Fibroblast of pulmonary artery (primary cell): ENCODE data around the gene ANO2.

ENCODE experiments used
- DNase-seq: peaks from one replicate; pipeline ENCODE4 v3.0.0-alpha.2; 2010; ENCODE audit warnings: low read depth
- H3K4me3 ChIP-seq: replicated peaks from 2 replicates; pipeline ENCODE4 v1.5.1; 2011; ENCODE audit warnings: low read depth, mild to moderate bottlenecking, control low read depth, low read length, moderate library complexity
- TF ChIP-seq, protein P1 (sequence below): IDR thresholded peaks from 2 replicates; pipeline ENCODE4 v1.5.1; 2011; ENCODE audit warnings: mild to moderate bottlenecking, control low read depth, low read length, inconsistent platforms; ENCODE audit errors: missing control alignments

The ANO2 gene

DNA sequence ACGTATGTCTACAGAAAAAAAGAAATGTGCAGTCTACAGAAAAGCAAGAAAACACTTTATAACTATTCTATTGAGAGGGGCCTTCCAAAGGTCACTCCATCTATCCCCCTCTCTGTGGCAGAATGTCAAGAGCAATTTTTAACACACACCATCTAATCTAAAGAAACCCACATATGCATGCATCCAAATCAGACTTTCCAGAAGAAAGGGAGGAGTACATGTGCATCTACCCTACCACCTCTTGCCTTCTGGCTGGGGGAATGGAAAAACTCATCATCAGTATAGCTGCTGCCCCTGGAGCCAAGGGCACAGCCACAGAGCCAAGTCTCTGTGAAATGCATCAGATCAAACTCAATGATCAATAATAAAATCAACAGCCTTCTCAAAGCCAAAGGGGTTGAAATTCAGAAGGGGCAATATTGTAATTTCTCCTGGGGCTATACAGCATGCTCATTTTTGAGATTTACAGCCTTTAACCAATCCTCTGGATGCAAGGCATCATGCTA lies 63.9 kb downstream of the ANO2 start:
- H3K4me3 ChIP-seq = no peak overlapping the region
- no peak for DNase-seq
- TF ChIP-seq, protein P1, sequence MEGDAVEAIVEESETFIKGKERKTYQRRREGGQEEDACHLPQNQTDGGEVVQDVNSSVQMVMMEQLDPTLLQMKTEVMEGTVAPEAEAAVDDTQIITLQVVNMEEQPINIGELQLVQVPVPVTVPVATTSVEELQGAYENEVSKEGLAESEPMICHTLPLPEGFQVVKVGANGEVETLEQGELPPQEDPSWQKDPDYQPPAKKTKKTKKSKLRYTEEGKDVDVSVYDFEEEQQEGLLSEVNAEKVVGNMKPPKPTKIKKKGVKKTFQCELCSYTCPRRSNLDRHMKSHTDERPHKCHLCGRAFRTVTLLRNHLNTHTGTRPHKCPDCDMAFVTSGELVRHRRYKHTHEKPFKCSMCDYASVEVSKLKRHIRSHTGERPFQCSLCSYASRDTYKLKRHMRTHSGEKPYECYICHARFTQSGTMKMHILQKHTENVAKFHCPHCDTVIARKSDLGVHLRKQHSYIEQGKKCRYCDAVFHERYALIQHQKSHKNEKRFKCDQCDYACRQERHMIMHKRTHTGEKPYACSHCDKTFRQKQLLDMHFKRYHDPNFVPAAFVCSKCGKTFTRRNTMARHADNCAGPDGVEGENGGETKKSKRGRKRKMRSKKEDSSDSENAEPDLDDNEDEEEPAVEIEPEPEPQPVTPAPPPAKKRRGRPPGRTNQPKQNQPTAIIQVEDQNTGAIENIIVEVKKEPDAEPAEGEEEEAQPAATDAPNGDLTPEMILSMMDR = no peak

DNA sequence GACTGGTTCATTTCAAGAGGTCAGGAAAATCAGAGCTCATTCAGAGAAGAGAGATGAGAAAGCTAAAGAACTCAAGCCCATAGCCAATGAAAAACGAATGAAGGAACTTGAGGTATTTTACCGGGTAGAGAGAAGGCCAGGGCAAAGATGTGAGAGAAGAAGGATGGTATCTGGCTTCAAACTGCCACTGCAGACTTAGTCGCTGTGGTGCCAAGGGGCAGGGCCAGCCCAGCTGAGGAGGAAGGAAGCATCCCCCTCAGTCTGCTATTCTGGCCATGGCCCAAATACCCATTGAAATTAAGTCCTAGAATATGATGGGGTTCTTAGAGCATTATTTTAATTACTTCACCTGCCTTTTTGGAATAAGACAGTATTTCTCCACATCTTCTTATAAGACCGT lies 69.2 kb downstream of the ANO2 start:
- no peak for DNase-seq
- H3K4me3 ChIP-seq = no peak overlapping the region
- TF ChIP-seq, protein P1 = no peak

DNA sequence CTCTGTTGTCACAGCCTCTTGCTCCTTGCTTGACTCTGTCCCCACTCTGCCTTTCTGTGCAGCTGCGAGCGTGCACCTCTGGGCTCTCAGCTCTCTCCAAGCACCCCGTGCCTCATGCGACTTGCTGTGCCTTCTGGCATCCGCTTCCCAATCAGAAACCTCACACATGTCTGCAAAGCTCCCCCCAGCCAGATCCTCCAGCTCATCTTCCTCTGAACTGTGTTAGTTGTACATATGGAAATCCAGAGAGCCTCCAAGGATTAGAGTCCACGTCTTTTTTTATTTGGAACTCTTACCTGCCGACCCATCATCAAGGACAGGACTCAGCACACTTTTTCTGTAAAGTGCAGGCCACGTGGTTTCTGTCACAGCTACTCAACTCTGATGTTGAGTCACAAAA lies 70.5 kb downstream of the ANO2 start:
- H3K4me3 ChIP-seq = no peak overlapping the region
- TF ChIP-seq, protein P1 = no peak
- DNase-seq = no peak

DNA sequence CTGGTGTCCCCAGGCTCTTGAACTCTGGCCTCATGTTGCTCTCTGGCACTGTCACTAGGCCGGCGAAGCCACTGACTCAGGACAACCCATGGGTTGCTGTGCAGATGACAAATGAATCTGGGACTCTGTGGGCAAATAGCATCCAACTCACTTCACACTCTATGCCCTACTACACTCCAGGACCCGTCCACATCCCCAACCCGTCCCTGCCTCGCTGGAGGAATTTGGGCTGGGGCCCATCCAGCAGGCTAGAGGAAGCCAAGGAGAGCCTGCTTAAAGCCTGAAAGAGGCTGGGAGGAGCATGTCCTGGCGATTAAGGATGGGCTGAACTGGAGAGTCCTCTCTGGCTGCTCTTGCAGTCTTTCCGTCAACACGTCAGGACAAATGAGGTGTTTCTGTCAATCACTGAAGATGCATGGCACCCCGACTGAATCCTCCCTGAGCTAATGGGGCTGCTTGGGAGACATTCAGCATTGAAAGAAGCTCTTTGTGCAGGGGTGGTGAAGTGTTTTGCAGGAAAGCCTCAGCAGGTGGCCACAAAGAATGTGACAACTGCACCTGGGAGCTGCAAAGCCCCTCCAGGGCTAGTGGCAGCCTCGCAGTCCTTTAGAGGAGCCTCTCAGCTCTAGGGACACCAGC lies 71.7 kb downstream of the ANO2 start:
- no peak overlapping the region for H3K4me3 ChIP-seq
- no peak for DNase-seq
- TF ChIP-seq, protein P1 = no peak

DNA sequence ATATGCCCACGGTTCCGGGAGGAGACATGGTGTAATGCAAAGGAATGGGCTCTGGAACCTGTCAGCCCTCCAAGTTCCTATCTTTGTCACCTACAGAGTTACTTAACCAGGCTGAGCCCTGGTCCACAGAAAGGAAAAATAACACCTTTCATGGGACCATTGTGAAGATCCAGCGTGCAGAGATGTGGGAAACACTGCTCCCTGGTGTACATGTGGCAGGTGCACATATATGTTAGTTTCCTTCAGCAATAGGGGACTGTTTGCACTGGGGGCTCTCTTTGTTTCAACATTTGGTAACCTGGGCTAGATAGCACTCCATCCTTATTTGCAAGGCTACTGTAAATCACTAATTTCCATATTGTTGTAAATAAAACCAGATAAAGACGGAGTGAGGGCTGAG lies 72.3 kb downstream of the ANO2 start:
- no peak for DNase-seq
- no peak overlapping the region for H3K4me3 ChIP-seq
- TF ChIP-seq, protein P1 = no peak

DNA sequence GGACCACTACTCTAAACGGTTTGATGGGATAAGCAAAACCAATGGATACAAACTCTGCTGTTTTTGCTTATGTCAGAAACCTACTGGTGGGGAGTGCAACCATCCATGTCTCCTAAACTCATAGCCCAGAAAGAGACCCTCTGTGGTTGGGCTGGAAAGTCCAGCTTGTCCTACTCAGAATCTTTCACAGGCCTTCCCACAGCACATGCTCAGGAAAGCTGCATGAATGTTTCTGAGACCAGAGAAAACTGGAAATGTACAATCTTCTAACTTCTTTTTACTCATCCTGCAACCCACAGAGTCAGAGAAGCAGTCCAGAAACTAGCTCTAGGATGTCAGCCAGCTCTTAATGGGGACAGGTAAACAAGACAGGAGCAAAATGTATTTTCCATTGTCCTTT lies 73.3 kb downstream of the ANO2 start:
- H3K4me3 ChIP-seq = no peak overlapping the region
- TF ChIP-seq, protein P1 = no peak
- DNase-seq = no peak

DNA sequence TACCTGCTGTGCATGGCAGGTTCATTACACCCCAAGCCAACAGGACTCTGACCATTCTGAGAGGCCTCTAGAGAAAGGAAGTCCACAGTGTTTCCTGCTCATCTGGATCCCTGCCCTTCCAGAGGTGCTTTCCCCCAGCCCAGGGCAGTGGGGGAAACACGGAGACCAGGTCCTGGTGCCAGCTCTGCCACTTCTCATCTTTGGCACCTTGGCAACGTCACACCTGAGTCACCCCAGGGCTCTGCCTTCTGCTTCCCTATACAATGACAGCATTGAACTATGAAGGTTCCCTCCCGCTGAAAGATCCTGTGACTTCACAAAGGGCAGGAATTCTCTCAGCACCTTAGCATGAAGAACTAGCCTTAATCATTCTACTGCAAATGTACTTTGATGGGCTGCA lies 74.9 kb downstream of the ANO2 start:
- TF ChIP-seq, protein P1 = no peak
- no peak for DNase-seq
- H3K4me3 ChIP-seq = no peak overlapping the region
